D341Med (cell line): ENCODE measurements around the gene KBTBD2.
"Not testable (repeated sequence)": the region's sequence is repeated elsewhere in the genome, so short reads cannot be mapped to it uniquely, and the experiment has no call there.

Experiments used
- DNase-seq: peaks from one replicate; pipeline ENCODE4 v3.0.0; 2012; ENCODE audit warnings: low spot score

KBTBD2 gene

GRCh38 chr7:32855837-32856775, 35.5 kb downstream of the KBTBD2 start:
- DNase-seq: not testable (repeated sequence)

GRCh38 chr7:32850654-32851053, 40.9 kb downstream of the KBTBD2 start:
- DNase-seq: not testable (repeated sequence)

DNA sequence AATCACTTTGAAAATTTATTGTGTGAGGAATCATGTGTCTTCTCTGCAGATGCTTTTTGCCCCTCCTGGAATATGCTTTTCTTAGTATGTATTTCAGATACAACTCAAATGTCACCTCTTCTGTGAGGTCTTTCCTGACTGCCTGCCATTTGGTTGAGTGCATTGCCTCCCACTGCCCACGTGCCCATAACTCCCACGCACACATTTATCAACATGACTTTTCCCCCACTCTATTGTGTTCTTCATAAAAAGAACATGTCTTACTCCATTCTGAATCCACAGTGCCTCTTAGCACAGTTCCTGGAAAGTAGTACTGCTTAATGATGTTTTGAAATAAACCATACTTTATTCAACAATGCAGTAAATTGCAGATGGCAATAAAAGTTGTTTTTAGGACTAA, 42.9 kb downstream of the KBTBD2 start:
- DNase-seq: not testable (repeated sequence)

DNA sequence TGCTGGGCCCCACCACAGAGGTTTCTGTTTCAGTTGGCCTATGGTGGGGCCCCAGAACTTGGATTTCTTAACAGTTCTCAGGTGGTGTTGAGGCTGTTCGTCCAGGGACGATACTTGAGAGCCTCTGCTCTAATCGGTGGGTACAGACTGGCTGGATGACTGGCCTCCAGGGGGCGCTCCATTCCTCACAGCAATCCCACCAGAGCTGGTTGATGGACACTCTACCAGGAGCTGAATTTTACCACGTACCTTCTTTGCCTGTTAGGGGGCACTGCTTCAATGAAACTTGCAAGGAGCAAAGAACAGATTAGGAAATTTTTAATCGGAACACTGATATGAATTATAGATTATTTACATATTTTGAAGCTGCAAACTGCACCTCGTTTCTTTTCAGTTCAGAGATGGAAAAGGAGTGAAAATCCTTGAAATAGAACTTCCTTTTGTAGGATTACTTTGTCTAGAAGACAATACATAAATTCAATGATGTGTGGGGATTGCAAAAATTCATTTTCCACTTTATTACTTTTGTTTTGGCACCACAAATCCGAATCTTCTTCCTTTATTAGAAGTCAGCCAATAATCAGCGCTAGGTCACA, 44.8 kb downstream of the KBTBD2 start:
- DNase-seq: peak; percentile 81

DNA sequence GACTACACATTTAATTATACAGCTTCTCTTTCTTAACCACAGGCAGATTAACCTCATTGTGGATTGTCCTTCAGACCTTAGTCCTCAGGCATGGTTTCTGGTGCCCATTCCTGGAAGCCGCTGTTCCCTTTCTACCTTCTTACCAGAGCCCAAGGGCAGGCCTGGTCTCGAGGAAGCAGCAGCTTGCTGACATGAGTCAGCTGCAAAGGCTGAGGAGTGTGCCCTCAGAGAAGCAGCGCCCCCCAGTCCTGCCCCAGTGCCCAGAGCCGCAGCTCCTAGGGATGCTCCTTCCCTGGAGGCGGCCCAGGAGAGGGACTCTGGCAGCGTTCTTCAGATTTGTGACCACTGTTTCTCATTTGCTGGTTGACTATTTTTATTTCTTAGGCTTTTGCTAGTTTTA, 46.8 kb downstream of the KBTBD2 start:
- DNase-seq: not testable (repeated sequence)

DNA sequence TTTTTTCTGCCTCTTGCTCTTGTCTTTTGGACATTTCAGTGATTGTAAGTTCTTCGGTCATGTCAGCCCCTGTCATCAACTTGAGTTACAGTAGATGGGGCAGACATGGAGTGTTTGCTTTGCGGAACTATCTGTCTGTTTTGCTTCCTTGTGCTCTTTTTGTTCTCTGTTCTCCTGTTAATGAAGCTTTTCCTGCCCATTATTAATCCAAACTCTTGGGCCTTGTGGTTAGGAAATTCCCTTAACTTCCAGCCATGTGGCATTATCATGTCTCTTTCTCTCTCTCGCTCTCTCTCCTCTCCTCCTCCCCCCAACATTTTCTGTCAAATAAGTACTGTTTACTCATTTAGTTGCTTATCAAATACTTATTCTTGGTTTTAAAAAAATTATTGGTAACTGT, 47.8 kb downstream of the KBTBD2 start:
- not testable (repeated sequence) for DNase-seq

GRCh38 chr7:32839846-32840245, 51.7 kb downstream of the KBTBD2 start:
- not testable (repeated sequence) for DNase-seq

GRCh38 chr7:32828996-32829752, 62.4 kb downstream of the KBTBD2 start:
- not testable (repeated sequence) for DNase-seq
